ENCODE data around the gene CHRM2. TPM values are rescaled to one million over a fixed set of nuclear protein-coding genes. Genes with fewer than 3 reads are reported as not detected.

The CHRM2 gene
- total RNA-seq, 1 donor from 2014 or later: not detected

GRCh38 chr7:136998495-136998894 is 130.0 kb downstream of the CHRM2 start:
- H3K9ac ChIP-seq: no peak overlapping the region

DNA sequence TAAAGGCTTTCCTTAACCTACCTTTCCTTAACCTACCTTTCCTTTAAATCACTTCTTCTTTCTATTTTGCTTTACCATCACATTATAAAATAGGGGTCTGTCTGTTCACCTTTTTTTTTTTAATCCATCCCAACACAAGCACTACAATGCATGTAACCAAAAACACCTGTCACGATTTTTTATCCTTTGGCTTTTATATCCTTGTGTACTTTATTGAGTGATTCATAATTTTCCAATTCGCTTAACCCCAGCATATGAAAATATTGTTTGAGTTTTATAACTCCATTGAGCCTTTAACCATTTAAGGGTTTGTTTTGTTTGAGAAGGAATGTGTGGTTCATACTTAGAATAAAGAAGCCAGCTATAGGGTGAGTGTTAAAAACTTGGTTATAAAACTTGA is 132.2 kb downstream of the CHRM2 start:
- H3K4me3 Mint-ChIP-seq: no peak overlapping the region
- Histone ChIP-seq H3K27ac (no peak overlapping the region), H3K79me2 (ENCODE audit: low read depth) (no peaks in the 10 kb centered on the region), H3K36me3 (no peaks in the 10 kb centered on the region), H3K9me3 (ENCODE audit: low read depth) (no peaks in the 10 kb centered on the region), H3K27me3 (no peaks in the 10 kb centered on the region), H3K4me1 (peaks cover 9% of the 10 kb centered on the region), H3F3A (ENCODE audit: low read depth) (no peaks in the 10 kb centered on the region), H2AFZ (replicated peaks) (no peak overlapping the region), H3K4me2 (no peak overlapping the region), H3K4me3 (no peak overlapping the region), H3K9ac (no peak overlapping the region), H4K20me1 (ENCODE audit: low read depth) (no peaks in the 10 kb centered on the region)
- H3K27me3 Mint-ChIP-seq (ENCODE audit: insufficient read depth, low read depth): no peaks in the 10 kb centered on the region
- H3K36me3 Mint-ChIP-seq: no peaks in the 10 kb centered on the region
- no peak for DNase-seq (ENCODE audit: low spot score)
- H3K9me3 Mint-ChIP-seq: no peaks in the 10 kb centered on the region
- H3K4me1 Mint-ChIP-seq: peaks cover 4% of the 10 kb centered on the region
- H3K27ac Mint-ChIP-seq: no peak overlapping the region
- TF ChIP-seq EZH2phosphoT487 (IDR thresholded peaks at IDR 0.05): no peak
- no peak for TF ChIP-seq EZH2 (IDR thresholded peaks at IDR 0.05)
- TF ChIP-seq, protein P1, sequence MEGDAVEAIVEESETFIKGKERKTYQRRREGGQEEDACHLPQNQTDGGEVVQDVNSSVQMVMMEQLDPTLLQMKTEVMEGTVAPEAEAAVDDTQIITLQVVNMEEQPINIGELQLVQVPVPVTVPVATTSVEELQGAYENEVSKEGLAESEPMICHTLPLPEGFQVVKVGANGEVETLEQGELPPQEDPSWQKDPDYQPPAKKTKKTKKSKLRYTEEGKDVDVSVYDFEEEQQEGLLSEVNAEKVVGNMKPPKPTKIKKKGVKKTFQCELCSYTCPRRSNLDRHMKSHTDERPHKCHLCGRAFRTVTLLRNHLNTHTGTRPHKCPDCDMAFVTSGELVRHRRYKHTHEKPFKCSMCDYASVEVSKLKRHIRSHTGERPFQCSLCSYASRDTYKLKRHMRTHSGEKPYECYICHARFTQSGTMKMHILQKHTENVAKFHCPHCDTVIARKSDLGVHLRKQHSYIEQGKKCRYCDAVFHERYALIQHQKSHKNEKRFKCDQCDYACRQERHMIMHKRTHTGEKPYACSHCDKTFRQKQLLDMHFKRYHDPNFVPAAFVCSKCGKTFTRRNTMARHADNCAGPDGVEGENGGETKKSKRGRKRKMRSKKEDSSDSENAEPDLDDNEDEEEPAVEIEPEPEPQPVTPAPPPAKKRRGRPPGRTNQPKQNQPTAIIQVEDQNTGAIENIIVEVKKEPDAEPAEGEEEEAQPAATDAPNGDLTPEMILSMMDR (IDR thresholded peaks at IDR 0.05): no peak

More at GRCh38 chr7:136998495-136998894, 130.0 kb downstream of the CHRM2 start:
- Histone ChIP-seq H2AFZ (replicated peaks) (no peak overlapping the region), H3F3A (ENCODE audit: low read depth) (no peaks in the 10 kb centered on the region), H3K4me1 (peaks cover 9% of the 10 kb centered on the region), H3K9me3 (ENCODE audit: low read depth) (no peaks in the 10 kb centered on the region), H3K27ac (no peak overlapping the region), H3K36me3 (no peaks in the 10 kb centered on the region), H3K27me3 (no peaks in the 10 kb centered on the region), H3K79me2 (ENCODE audit: low read depth) (no peaks in the 10 kb centered on the region), H3K4me3 (no peak overlapping the region), H4K20me1 (ENCODE audit: low read depth) (no peaks in the 10 kb centered on the region), H3K4me2 (no peak overlapping the region)
- H3K36me3 Mint-ChIP-seq: no peaks in the 10 kb centered on the region
- H3K9me3 Mint-ChIP-seq: no peaks in the 10 kb centered on the region
- DNase-seq (ENCODE audit: low spot score): no peak
- H3K4me1 Mint-ChIP-seq: peaks cover 4% of the 10 kb centered on the region
- no peak overlapping the region for H3K27ac Mint-ChIP-seq
- TF ChIP-seq, protein P1 (IDR thresholded peaks at IDR 0.05): no peak
- TF ChIP-seq EZH2phosphoT487 (IDR thresholded peaks at IDR 0.05) (no peak), EZH2 (IDR thresholded peaks at IDR 0.05) (no peak)
- H3K27me3 Mint-ChIP-seq (ENCODE audit: insufficient read depth, low read depth): no peaks in the 10 kb centered on the region
- H3K4me3 Mint-ChIP-seq: no peak overlapping the region

DNA sequence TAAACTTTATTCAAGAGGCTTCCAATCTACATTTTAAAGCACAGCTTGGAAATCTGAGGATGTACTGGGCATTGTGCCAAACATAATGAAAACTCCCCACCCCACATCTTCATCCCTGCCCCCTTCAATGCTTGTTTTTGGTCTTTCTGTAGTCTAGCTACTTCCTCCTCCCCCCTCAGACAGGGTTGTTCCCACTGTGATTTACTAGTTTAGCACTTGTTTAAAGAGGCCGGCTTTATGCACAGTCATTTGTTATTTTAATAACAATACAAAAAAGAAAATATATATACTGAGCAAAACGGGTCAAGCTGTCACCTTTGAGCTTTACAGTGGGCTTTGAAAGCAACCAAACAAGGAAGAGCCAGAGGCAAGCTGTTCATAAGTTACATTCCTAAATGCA is 132.6 kb downstream of the CHRM2 start:
- Histone ChIP-seq H3K36me3 (no peaks in the 10 kb centered on the region), H3K27me3 (no peaks in the 10 kb centered on the region), H3K9ac (no peak overlapping the region), H3K9me3 (ENCODE audit: low read depth) (no peaks in the 10 kb centered on the region), H3K4me2 (no peak overlapping the region), H3K79me2 (ENCODE audit: low read depth) (no peaks in the 10 kb centered on the region), H3K27ac (no peak overlapping the region), H4K20me1 (ENCODE audit: low read depth) (no peaks in the 10 kb centered on the region), H3K4me3 (no peak overlapping the region), H2AFZ (replicated peaks) (no peak overlapping the region), H3K4me1 (peaks cover 9% of the 10 kb centered on the region), H3F3A (ENCODE audit: low read depth) (no peaks in the 10 kb centered on the region)
- no peak overlapping the region for H3K4me3 Mint-ChIP-seq
- peaks cover 4% of the 10 kb centered on the region for H3K4me1 Mint-ChIP-seq
- no peaks in the 10 kb centered on the region for H3K36me3 Mint-ChIP-seq
- no peak overlapping the region for H3K27ac Mint-ChIP-seq
- no peak for TF ChIP-seq EZH2 (IDR thresholded peaks at IDR 0.05)
- TF ChIP-seq, protein P1 (IDR thresholded peaks at IDR 0.05): no peak
- TF ChIP-seq EZH2phosphoT487 (IDR thresholded peaks at IDR 0.05): no peak
- no peaks in the 10 kb centered on the region for H3K9me3 Mint-ChIP-seq
- no peak for DNase-seq (ENCODE audit: low spot score)
- no peaks in the 10 kb centered on the region for H3K27me3 Mint-ChIP-seq (ENCODE audit: insufficient read depth, low read depth)
